GM12873 (cell line): ENCODE measurements around the gene PDZD2.
A peak's percentile ranks its signal among the peaks of the same experiment; 100 is the strongest.

Source experiments
- TF ChIP-seq, protein P1 (sequence below): IDR thresholded peaks from 2 replicates; pipeline ENCODE4 v1.5.1; 2012; ENCODE audit warnings: low read depth, mild to moderate bottlenecking, moderate library complexity, low read length, control low read depth; ENCODE audit not compliant: insufficient read depth; ENCODE audit errors: missing control alignments

Gene PDZD2

DNA sequence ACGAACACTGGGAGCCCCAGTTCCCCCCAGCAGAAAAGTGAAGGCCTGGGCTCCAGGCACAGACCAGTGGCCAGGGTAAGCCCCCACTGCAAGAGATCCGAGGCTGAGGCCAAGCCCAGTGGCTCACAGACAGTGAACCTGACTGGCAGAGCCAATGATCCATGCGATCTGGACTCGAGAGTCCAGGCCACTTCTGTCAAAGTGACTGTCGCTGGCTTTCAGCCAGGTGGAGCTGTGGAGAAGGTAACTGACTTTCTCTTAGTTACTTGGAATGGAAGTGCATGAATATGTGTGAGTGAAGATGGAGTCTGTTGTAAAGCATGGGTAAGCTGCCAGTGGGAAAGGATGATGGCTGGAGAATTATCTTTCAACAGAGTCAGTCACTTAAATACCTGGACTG, 435.5 kb downstream of the PDZD2 start:
- TF ChIP-seq, protein P1, sequence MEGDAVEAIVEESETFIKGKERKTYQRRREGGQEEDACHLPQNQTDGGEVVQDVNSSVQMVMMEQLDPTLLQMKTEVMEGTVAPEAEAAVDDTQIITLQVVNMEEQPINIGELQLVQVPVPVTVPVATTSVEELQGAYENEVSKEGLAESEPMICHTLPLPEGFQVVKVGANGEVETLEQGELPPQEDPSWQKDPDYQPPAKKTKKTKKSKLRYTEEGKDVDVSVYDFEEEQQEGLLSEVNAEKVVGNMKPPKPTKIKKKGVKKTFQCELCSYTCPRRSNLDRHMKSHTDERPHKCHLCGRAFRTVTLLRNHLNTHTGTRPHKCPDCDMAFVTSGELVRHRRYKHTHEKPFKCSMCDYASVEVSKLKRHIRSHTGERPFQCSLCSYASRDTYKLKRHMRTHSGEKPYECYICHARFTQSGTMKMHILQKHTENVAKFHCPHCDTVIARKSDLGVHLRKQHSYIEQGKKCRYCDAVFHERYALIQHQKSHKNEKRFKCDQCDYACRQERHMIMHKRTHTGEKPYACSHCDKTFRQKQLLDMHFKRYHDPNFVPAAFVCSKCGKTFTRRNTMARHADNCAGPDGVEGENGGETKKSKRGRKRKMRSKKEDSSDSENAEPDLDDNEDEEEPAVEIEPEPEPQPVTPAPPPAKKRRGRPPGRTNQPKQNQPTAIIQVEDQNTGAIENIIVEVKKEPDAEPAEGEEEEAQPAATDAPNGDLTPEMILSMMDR: no peak

GRCh38 chr5:32076699-32077695, 438.1 kb downstream of the PDZD2 start:
- TF ChIP-seq, protein P1: peak; percentile 61

DNA sequence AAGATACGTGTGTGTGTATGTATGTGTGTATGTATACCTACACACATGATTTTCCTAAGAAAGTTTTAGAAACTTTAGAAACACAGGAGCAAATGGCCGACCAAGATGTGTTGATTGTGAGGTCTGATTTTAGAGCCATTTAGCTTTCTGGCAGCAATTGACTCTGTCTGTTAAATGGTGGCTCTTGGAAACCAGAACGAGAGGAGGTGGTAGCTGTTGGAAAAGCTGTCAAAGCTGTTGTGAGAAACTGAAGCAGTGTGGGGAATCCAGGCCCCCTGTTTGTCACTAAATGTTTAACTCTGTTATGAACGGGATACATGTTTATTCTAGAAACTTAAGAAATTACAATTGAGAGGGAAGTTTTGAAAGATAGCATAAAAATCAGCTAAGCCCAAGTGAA, 443.8 kb downstream of the PDZD2 start:
- TF ChIP-seq, protein P1: no peak

DNA sequence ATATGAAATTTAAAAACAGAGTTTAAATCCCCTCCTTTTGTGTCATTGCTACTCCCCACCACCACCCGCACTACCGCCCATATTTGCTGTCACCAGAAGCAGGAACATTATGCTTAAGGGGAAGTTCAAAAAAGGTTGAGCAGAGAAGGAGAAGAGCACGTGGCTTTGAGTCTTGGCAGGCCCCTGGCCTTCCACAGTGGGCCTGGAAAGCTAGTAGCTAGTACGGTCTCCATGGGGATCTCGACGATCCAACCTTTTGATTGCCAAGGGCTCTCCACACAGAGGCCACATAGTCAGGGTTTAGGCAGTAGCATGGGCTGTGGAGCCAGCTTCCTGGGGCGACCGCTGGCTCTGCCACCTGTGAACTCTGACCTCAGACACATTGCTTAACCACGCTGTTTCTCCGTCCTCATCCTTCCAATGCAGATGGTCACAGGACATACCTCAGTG, 445.1 kb downstream of the PDZD2 start:
- TF ChIP-seq, protein P1: no peak

DNA sequence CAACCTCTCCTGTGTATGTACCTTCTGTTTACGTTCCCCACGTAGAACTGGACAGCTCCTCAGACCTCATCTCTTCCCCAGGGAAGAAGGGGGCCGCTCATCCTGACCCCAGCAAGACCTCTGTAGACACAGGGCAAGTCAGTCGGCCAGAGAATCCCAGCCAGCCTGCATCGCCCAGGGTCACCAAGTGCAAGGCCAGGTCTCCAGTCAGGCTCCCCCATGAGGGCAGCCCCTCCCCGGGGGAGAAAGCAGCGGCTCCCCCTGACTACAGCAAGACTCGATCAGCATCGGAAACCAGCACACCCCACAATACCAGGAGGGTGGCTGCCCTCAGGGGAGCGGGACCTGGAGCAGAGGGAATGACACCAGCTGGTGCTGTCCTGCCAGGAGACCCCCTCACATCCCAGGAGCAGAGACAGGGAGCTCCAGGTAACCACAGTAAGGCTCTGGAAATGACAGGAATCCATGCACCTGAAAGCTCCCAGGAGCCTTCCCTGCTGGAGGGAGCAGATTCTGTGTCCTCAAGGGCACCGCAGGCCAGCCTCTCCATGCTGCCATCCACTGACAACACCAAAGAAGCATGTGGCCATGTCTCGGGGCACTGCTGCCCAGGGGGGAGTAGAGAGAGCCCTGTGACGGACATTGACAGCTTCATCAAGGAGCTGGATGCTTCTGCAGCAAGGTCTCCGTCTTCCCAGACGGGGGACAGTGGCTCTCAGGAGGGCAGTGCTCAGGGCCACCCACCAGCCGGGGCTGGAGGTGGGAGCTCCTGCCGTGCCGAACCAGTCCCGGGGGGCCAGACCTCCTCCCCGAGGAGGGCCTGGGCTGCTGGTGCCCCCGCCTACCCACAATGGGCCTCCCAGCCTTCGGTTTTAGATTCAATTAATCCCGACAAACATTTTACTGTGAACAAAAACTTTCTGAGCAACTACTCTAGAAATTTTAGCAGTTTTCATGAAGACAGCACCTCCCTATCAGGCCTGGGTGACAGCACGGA, 448.5 kb downstream of the PDZD2 start:
- TF ChIP-seq, protein P1: no peak

DNA sequence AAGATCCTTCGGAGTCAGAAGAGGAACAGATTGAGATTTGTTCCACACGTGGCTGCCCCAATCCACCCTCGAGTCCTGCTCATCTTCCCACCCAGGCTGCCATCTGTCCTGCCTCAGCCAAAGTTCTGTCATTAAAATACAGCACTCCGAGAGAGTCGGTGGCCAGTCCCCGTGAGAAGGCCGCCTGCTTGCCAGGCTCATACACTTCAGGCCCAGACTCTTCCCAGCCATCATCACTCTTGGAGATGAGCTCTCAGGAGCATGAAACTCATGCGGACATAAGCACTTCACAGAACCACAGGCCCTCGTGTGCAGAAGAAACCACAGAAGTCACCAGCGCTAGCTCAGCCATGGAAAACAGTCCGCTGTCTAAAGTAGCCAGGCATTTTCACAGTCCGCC, 449.3 kb downstream of the PDZD2 start:
- TF ChIP-seq, protein P1: no peak
